Mesothelial cell of epicardium (in vitro differentiated cells): ENCODE measurements around the gene FREM2. TPM values are rescaled to one million over a fixed set of nuclear protein-coding genes. Genes with fewer than 3 reads are reported as not detected.
A peak's percentile ranks its signal among the peaks of the same experiment; 100 is the strongest.

Source experiments
- DNase-seq, 2 experiments: peaks; one replicate each; pipeline ENCODE4 v3.0.0; 2021; ENCODE audit warnings: low spot score in 2 of 2; ENCODE audit not compliant: unreplicated experiment in 2 of 2
- H3K27ac Mint-ChIP-seq: 2 replicates; pipeline ENCODE4 v1.8.0; 2021; ENCODE audit warnings: mixed read lengths
- H3K27me3 Mint-ChIP-seq: 2 replicates; pipeline ENCODE4 v1.8.0; 2021; ENCODE audit warnings: low read depth, mixed read lengths
- H3K36me3 Mint-ChIP-seq: 2 replicates; pipeline ENCODE4 v1.8.0; 2021; ENCODE audit warnings: mixed read lengths
- H3K4me1 Mint-ChIP-seq: 2 replicates; pipeline ENCODE4 v1.8.0; 2021; ENCODE audit warnings: mixed read lengths
- H3K4me3 Mint-ChIP-seq: 2 replicates; pipeline ENCODE4 v1.8.0; 2021; ENCODE audit warnings: mild to moderate bottlenecking, moderate library complexity, mixed read lengths
- H3K9me3 Mint-ChIP-seq: 2 replicates; pipeline ENCODE4 v1.8.0; 2021; ENCODE audit warnings: mixed read lengths
- CTCF ChIP-seq: fragments of 200-600 bp; sonication (generic); IDR thresholded peaks from one replicate; pipeline ENCODE4 v1.5.0; 2021; ENCODE audit warnings: antibody characterized with exemption; ENCODE audit not compliant: unreplicated experiment
- total RNA-seq: library from RNA; stranded (reverse); gene quantifications from 3 replicates; pipeline ENCODE4 v1.2.1, GENCODE V29; 2021

Gene FREM2
- total RNA-seq, 1 donor from 2014 or later = 83.5 TPM

- no peak for TF ChIP-seq CTCF
- peak; percentile 38 to 73 for DNase-seq
- Mint-ChIP-seq H3K27me3 (peaks cover 1% of the 10 kb centered on the region), H3K4me1 (peaks cover 44% of the 10 kb centered on the region), H3K4me3 (peak overlapping the region; percentile 86), H3K36me3 (peaks cover 36% of the 10 kb centered on the region), H3K9me3 (peaks cover 12% of the 10 kb centered on the region), H3K27ac (peak overlapping the region; percentile 88)
These were observed 661 bp downstream of the FREM2 start for GRCh38 chr13:38687246-38688229.

- DNase-seq = peak; percentile 45 to 47
- H3K36me3 Mint-ChIP-seq = peaks cover 36% of the 10 kb centered on the region
- no peak overlapping the region for H3K27ac Mint-ChIP-seq
- peak overlapping the region; percentile 86 for H3K4me3 Mint-ChIP-seq
- H3K4me1 Mint-ChIP-seq = peaks cover 53% of the 10 kb centered on the region
- TF ChIP-seq CTCF = no peak
- H3K27me3 Mint-ChIP-seq = peaks cover 1% of the 10 kb centered on the region
- peaks cover 12% of the 10 kb centered on the region for H3K9me3 Mint-ChIP-seq
These were observed 1.8 kb downstream of the FREM2 start for GRCh38 chr13:38688674-38689073.

- Mint-ChIP-seq H3K27me3 (peaks cover 1% of the 10 kb centered on the region), H3K4me3 (no peak overlapping the region), H3K9me3 (peaks cover 12% of the 10 kb centered on the region), H3K27ac (no peak overlapping the region), H3K4me1 (peaks cover 54% of the 10 kb centered on the region), H3K36me3 (peaks cover 36% of the 10 kb centered on the region)
- no peak for DNase-seq
- TF ChIP-seq CTCF = no peak
These were observed 3.4 kb downstream of the FREM2 start for GRCh38 chr13:38690231-38690630.

- H3K27me3 Mint-ChIP-seq = peaks cover 1% of the 10 kb centered on the region
- peaks cover 42% of the 10 kb centered on the region for H3K36me3 Mint-ChIP-seq
- DNase-seq = no peak
- H3K4me3 Mint-ChIP-seq = peak overlapping the region; percentile 70
- H3K4me1 Mint-ChIP-seq = peaks cover 71% of the 10 kb centered on the region
- H3K27ac Mint-ChIP-seq = peak overlapping the region; percentile 85
- peaks cover 12% of the 10 kb centered on the region for H3K9me3 Mint-ChIP-seq
- no peak for TF ChIP-seq CTCF
These were observed 6.3 kb downstream of the FREM2 start for GRCh38 chr13:38693168-38693567.

- H3K36me3 Mint-ChIP-seq = peaks cover 42% of the 10 kb centered on the region
- H3K27ac Mint-ChIP-seq = peak overlapping the region; percentile 85
- peaks cover 12% of the 10 kb centered on the region for H3K9me3 Mint-ChIP-seq
- TF ChIP-seq CTCF = no peak
- no peak for DNase-seq
- H3K4me1 Mint-ChIP-seq = peaks cover 71% of the 10 kb centered on the region
- H3K27me3 Mint-ChIP-seq = no peaks in the 10 kb centered on the region
- H3K4me3 Mint-ChIP-seq = peak overlapping the region; percentile 70
These were observed 6.8 kb downstream of the FREM2 start for GRCh38 chr13:38693641-38694040.
